Left renal cortex interstitium (tissue), 4 donors: ENCODE measurements around the gene C1QTNF6. TPM values are rescaled to one million over a fixed set of nuclear protein-coding genes. Genes with fewer than 3 reads are reported as not detected.

Experiments used
- DNase-seq, 4 donors: peaks; one replicate each; pipeline ENCODE4 v3.0.0-alpha.2; 2013; ENCODE audit warnings: low read depth in 4 of 4, low spot score in 2 of 4, missing footprints in 1 of 4
- polyA plus RNA-seq, 4 donors: library from polyadenylated mRNA; unstranded; fragments of 120-200 nt; gene quantifications; one replicate each; pipeline ENCODE4 v1.2.1, GENCODE V29; 2013; ENCODE audit not compliant: insufficient read length in 4 of 4

The C1QTNF6 gene
- polyA plus RNA-seq, 4 donors: 29.1 to 36.9 (median 32.3) TPM

DNA sequence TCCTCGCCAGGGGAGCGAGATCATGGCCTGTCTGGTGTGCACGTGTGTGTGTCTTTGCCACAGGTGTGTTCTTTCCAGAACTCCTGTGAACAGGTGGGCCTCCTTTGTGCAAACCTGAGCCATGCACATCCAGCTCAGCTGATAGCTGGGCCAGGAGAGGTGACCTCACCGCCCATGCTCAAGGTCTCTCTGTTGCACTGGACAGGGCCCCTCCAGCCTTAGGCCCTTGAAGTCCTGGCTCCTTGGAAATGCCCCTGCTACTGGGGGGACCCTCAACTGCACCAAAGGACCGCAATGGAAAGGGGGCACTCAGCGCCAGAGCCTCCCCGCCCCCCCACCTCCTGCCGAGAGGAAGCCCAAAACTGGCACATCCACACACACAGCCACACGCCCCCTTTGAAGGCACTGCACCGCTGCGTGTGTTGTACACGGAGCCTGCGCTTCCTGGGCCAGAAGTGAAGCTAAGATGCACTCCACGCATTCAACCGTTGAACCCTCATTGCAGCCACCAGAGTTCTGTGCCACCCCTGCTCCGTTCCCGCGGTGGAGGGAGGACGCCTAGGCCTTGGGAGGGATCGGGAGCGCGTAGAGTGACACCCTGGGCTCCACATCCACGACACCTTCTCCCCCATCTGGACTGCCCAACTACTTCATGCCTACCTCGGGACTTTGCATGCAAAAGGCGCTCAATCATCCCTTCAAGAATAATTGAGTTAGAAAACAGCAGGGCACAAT is 21.9 kb downstream of the C1QTNF6 start:
- no peak for DNase-seq

DNA sequence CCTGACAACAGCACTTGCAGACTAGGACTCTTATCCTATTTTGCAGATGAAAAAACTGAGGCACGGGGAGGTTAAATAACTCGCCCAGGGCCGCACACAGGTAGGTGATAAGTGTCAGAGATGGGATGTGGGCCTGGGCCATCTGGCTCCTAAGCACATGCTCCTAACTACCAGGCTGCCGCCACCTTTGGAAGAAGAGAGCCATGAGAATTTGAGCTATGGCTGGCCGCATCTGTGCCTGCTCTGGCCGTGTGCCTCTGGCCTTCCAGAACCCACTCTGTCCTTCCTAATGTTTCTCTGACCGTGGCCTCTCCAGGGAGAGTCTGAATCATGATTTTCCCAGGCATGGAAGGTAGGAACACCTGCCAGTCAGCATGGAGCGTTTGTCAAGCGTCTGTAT is 23.0 kb downstream of the C1QTNF6 start:
- no peak for DNase-seq

DNA sequence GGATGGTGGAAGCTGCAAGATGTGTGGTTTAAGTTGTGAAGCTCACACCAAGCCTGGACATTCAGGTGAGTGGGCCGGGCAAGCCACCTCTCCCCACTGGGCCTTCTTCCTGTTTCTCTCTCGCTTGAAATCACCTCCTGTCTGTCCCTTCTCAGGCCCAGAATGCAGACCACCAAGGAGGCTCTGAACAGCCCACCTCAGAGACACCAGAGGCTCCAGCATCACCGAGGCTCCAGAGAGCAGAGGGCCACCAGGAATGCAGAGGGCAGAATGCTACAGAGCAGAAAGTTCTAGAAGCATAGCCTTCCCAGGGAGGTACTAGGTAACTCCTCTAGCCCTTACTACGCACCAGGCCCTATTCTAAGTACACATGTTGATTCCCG is 23.6 kb downstream of the C1QTNF6 start:
- no peak for DNase-seq

DNA sequence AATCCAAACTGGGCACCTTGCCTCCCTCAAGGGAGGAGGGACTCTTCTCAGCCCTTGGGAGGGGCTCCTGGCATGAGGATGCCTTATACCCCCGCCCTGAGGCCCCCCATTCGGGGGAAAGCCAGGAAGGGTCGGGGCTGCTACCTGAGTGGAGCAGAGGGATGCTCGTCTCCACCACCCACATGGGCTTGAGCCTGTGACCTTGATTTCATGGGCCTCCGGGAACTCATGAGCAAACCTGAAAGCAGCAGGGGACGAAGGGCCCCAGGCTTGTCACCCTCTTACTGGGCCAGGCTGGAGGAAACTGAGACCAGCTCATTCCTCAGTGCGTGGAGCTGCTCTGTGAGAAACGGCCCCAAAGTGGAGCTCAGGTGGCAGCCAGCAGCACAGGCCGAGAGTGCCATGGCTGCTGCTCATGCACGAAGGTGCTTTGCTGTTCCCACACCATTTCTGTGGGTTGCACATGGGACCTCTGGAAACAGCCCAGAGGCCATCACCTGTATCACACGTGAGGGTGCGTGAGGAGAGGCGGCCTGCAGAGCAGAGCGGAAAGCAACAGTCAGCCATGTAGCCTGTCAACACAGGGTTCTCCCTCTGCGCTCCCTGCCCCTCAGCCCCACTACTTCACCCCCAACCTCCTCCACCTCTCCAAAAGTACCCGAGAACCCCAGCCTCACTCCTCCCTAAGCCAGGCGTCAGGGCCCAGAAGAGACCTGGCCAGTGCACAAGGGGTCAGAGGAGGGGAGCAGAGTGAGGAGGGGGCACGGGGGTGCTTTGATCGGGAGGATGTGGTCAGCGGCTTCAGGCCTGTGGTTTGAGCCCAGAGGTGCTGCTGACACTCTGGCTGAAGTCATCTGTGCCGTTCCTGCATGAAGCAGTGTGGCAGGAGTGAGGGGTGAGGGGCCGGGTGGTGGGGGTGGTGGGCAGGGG is 24.2 kb downstream of the C1QTNF6 start:
- DNase-seq: no peak

DNA sequence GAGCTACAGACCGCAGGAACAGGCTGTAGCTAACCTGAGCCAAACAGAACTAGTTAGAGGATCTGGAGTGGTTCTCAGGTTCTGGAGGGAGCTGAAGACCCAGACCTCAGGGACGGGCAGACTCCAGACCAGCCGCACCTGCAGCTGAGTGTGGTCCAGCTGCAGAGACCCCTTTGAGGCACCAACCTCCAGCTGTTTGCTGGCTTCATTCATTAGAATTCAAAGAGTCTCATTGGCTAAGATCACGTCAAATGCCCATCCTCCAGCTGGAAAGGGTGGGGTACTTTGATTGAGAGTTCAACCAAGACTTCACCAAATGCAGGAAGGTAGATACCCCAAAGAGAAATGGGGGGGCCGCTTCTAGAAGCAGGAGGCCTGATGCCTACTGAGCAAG is 25.0 kb downstream of the C1QTNF6 start:
- no peak for DNase-seq

DNA sequence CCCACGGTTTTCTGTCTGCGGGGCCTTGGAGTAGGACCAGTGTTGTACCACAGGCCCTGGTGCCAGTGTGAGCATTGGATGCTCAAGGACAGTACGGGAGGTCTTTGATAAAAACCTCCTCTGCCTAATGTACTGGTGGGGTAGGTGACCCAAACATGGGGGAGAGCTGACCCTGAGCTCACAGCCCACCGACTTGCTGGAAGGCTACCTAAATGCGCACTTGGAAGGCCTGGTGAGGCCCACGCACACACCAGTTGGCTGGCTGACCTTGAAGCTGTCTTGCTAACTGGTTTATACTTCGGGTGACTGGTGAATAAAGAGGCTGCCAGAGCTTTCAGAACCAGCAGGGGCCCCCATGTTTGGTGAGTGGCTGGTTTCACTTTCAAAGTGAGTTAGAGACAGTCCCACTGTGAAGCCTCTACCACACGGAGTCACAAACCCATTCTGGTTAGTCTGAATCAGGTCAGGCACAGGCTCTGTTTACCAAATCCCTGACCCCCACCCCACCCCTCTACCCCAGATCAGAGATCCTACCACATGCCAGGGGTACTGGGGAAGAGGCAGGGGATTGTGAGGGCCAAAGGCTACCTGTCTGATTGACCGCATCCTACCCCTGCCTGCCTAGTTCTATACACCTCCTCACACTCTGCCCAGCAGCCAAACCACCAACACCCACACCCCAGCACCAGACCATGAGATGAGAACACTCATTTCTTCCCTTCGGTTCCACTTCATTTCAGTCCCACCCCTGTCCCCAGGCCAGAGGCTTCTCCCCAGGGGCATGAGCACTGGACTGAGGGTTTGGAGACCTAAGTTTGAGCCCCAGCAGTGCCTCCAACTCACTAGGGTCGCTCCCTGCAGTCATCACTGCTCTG is 25.6 kb downstream of the C1QTNF6 start:
- DNase-seq: no peak

DNA sequence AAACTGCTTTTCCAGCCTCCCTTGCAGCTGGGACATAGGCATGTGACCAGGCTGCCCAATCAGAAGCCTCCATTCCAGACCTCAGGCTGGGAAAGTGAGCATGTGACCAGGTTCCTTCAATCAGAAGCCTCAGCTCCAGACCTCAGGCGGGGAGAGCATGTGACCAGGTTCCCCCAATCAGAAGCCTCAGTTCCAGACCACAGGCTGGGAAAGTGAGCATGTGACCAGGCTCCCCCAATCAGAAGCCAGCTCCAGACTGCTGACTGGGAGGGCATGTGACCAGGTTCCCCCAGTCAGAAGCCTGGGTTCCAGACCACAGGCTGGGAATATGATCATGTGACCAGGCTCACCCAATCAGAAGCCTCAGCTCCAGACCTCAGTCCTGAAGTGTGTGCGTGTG is 26.6 kb downstream of the C1QTNF6 start:
- no peak for DNase-seq

DNA sequence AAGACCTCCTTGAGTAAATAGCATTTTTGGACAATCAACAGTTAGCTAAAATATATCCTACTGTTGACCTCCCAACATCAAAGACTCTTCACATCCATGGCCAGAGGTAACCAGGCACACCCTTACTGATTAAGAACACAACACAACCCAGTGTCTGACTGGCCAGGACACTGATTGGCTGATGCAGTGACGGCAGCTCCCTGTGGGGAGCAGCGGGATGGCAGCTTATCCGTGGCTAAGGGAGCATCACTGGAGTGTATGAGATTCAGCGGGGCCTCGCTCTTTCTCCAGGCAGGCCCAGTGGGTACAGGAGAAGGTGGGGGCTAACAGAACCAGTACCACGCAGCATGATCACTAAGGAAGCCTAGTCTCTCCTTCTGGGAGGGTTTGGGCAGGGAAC is 28.0 kb downstream of the C1QTNF6 start:
- DNase-seq: no peak

DNA sequence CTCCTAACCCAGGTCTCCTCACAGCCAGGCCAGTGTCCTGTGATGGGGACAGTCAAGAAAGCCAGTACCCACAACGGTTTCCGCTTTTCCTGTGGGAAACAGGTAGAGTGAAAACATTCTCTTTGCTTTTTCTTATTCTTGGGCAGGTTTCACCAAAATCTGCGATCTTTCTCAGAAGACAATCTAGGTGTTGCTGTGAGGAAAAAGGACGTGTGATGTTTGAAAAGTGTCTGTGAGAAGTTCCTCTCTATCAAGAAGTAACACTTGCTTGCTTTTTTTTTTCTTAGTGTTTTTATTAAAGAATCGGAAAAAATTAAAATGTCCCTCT is 29.1 kb downstream of the C1QTNF6 start:
- DNase-seq: no peak

DNA sequence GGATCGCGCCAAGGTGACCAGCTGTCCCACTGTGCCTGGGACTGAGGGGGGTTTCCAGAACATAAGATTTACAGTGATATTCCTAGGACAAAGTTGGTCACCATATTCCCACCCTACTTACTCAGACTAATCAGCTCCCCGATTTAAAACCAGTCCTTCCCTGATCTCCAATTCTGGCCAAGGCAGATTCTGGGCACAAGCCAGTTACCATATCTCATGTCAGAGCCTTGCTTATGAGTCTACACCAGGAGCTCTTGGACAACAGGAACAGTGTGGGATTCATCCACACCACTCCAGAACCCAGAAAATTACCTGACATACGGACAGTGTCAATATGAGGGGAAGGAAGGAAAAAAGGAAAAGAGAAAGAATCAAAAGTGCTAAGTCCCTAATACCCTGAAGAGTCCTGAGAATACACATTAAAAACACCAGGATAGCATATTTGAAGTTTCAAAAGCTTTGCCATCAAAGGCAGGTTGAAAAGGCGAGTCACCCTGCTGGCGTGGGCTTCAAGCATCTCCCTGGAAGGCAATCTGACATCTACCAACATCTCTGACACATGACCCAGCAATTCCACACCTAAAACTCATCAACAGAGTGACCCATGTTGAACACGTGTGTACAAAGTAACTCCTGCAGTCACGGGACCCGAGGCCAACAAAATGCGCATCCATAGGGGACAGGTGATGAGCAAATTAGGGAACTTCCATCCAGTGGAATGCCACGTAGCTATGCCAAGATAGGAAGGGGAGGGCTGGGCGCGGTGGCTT is 30.3 kb downstream of the C1QTNF6 start:
- no peak for DNase-seq

DNA sequence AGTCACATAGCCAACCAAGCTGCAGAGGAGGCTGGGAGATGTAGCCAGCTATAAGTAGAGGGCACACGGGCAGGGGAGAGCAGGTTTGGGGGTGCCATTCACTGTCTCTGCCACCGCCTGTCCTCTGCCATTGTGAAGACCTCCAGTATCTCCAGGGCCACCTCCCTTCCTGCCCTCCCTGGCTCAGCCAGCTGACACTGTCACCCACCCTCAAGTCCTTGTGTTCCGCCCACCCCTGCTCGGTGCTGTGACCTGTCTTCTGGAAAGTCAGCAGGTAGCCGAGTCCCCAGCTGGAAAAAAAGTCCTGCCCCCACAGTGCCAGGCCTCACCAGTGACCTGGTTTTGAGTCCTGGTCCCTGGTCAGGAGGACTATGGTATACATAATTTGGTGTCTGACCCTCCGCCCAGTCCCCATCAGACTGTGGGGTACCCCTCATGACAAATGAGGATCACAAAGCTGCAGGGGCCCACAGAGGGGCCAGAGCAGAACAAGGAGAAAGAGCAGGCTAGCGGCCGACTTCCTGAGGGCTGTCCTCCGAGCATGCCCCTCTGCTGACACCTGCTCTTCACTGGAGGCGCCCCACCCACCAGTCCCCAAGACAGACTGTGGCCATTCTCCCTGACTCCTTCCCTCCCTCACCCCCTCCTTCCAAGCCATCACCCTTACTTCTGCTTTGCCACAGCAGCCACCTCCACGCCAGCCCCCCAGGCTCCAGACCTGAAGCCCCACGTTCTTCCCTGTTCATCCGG is 31.2 kb downstream of the C1QTNF6 start:
- no peak for DNase-seq

DNA sequence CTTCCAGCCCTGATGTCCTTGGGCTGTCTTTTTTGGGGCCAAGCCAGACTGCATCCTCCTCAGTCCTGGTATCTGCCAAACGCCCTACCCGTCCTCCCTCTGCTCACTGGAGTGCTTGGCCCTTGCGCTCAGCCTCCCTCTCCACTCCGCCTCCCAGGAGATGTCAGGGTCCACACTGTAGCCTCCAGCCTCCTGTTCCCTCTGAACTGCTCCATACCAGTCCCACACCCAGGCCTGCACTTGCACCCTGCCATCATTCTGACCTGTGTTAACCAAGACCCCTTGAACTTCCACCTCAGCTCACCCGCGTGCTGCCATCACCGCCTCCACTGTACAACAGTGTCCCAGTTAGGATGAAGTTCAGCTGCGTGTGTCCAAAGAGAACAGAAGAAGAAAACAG is 32.1 kb downstream of the C1QTNF6 start:
- no peak for DNase-seq

DNA sequence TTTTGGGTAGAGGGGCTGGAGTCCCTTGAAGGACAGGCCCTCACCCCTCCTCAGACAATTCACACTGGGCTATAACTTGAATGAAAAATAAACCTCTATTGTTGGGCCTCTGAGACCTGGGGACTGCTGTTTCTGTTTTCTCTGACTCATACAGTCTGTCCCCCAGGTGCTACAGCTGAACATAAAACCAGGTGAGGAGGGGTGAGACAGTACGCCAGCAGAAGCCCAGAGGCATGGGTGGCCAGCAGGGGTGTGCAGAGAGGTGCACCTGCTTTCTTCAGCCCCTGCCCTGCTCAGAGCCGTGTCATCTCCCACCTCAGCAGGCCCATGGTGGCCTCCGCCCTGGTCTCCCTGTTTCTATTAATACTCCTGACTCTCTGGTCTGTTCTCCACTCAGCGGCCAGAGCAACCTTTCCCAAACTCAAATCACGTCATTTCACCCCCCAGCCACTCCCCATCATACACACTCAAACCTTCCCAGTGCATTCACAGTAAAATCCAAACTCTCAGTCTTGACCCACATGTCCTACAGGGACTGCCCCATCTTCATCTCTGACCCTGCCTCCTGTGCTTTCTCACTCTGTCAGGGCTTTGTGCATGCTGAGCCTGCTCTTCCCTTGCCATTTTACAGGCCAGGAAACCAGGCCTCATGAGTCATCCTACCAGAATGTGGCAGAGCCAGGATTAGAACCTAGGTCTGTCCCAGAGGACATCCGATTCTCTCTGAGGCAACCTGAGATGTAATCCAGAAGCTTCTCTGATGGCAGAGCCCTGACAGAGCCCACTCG is 32.9 kb downstream of the C1QTNF6 start:
- no peak for DNase-seq

DNA sequence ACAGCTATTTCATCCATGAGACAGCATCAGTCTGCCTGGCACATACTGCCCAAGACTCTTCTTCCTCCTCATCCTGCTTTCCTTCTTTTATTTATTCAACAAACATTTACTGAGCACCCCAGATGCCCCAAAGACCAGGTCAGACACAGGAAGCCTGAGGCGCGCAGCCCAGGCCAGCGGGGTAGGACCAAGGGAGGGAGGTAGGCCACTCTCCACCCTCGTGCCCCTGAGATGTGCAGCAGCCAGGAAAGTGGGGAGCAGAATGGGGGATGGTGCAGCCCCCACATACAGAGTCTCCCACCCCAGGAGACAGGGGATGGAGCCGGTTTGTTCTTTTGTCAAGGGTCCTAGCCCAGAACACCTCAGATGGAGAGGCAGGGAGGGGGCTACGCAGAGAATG is 34.1 kb downstream of the C1QTNF6 start:
- no peak for DNase-seq

DNA sequence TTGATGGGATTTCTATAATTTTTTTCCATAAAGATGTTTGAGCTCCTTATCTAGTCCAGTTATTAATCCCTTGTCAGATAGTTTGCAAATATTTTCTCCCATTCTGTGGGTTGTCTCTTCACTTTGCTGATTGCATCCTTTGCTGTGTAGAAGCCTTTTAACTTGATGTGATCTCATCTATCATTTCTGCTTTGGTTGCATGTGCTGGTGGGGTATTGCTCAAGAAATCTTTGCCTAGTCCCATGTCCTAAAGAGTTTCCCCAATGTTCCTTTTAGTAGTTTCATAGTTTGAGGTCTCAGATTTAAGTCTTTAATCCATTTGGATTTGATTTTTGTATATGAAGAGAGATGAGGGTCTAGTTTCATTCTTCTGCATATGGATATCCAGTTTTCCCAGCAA is 36.6 kb downstream of the C1QTNF6 start:
- no peak for DNase-seq

DNA sequence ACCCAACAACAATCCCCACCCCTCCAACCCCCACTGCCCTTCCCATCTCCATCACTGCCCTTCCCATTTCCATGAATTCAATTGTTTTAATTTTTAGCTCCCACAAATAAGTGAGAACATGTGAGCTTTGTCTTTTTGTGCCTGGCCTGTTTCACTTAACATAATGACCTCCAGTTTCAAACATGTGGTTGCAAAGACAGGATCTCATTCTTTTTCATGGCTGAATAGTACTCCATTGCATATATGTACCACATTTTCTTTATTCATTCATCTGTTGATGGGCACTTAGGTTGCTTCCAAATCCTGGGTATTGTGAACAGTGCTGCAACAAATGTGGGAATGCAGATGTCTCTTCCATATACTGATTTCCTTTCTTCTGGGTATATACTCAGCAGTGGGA is 37.3 kb downstream of the C1QTNF6 start:
- no peak for DNase-seq

DNA sequence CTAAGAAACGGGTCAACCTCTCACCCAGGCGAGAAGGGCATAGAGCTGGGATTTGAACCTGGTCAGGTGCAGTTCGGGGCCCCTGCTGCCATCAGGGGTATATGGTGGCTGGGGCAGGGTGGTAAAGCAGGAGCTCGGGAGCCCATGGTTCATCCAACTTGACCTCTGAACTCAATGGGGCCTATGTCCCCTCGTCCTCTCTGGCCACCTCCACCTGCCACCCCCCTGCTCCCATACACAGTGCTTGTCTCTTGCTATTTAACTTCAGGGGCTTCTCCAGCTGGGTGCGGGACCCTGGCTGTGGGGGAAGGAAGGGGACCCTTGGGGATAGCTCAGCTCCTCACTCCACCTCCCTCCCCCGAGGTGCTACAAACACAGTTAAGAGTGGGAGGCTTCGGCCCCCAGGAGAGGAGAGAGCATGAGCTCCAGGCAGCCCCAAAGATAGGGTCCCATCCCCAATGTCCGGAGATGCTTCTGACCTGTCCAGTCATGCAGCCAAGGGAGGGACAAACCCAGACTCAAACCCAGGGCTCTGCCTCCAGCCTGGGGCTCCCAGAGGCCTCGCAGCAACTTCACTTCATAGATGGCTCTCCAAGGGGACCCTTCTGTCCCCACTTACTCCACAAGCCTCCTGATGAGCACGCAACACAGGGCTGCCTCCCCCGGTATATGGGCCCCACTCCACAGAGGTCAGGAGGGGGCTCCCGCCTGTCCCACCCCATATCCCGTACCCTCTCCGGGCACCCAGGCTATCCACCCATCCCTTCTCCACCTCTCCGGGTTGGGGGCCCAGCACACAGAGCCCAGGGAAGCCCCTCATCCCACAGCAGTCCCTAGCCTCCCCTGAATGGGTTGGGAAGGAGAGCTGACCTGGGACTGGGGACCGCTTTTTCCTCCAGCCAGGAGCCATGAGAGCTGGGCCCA is 39.0 kb downstream of the C1QTNF6 start:
- no peak for DNase-seq
